ENCODE measurements around the gene SERF1B. TPM values are rescaled to one million over a fixed set of nuclear protein-coding genes. Genes with fewer than 3 reads are reported as not detected.
"Not testable (repeated sequence)": the region's sequence is repeated elsewhere in the genome, so short reads cannot be mapped to it uniquely, and the experiment has no call there.

The SERF1B gene
- total RNA-seq: 10 to 100 TPM; 23.5 to 56.6 (median 36.5) TPM

DNA sequence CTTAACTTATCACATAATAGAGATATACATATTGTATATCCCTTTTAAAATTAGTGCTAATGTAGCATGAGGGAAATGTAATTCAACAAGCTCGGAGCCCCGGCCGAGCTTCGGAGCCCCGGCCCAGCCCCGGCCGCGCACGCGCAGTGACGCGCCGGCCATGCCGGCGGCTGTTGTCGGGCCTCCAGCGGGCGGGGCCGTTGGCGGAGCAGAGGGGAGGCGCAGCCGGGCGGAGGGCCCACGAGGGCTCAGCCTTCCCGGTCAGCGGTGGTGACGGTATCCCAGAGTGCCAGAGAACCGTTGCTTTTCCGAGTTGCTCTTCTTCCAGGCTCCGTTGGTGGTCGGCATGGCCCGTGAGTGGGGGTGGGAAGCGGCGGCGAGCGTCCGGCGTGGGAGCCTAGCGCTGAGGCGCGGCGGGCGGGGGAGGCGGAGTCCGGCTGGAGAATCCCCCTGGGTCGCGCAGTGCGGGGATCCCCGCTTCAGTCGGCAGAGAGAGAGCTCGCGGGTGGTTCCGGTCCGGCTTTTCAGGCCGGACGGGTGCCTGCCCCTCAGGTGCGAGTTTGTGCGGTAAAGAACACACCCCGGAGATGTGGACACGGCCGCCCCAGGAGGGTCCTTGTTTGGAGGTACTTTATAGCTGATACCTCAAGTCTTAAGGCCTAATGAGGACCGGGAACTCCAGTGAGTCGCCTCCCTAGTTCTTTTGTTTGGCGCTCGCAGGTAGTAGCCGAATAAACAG, at the start of gene SERF1B:
Gene SERF1B, plus strand, starts transcription at position 146 of the 739 bp plus-strand sequence. Its CDS starts 201 bp downstream, at position 347.
- H3K27ac ChIP-seq: not testable (repeated sequence)

DNA sequence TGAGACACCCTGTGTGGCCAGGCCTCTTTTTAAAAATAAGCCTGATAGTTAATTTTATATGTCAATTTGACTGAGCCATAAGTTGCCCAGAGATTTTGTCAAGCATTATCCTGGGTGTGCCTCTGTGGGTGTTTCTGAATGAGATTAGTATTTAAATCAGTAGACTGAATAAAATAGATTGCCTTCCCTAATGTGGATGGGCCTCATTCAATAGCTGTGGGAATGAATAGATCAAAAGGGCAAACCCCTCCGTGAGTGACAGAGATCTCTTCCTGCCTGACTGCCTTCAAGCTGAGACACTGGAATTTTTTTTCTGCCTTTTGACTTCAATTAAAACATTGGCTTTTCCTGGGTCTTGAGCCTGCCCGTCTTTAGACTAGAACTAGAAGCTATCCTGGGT, 33.3 kb upstream of the SERF1B start:
- H3K9me3 ChIP-seq; H3K4me1 ChIP-seq; H3K27me3 ChIP-seq; H3K4me3 ChIP-seq (replicated peaks in 1 of 3); intact Hi-C loops (cut with DNase I); DNase-seq; H3K36me3 ChIP-seq; H3K27ac ChIP-seq: not testable (repeated sequence)
- no CpG with 5 or more reads among the region's 2 CpGs for WGBS, 2 donors

More for the DNA sequence above, at the start of gene SERF1B:
- H3K27me3 ChIP-seq; H3K9me3 ChIP-seq; DNase-seq; intact Hi-C loops (cut with DNase I); H3K4me1 ChIP-seq; H3K4me3 ChIP-seq (replicated peaks in 1 of 3); H3K36me3 ChIP-seq: not testable (repeated sequence)
- no CpG with 5 or more reads among the region's 66 CpGs for WGBS, 2 donors

DNA sequence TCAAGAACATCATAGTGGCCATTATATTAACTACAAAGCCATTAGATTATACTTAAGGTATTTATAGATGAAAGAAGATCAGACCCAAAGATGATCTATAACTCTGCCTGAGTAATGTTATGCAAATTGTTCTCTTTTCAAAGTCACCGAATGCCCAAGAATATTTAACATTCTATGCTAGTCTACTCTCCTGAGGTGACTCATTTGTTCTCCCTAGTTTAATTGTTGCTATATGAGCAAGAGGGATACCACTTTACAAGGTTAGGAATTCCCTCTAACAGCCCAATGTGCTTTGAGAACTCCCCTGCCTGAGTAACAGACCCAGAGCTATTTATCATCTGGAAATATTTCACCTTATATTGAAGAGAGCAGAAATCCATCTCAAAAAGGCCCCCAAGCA, 29.5 kb upstream of the SERF1B start:
- H3K27me3 ChIP-seq; DNase-seq; intact Hi-C loops (cut with DNase I); H3K9me3 ChIP-seq; H3K36me3 ChIP-seq; H3K27ac ChIP-seq; H3K4me1 ChIP-seq; H3K4me3 ChIP-seq (replicated peaks in 1 of 3): not testable (repeated sequence)
- WGBS, 2 donors: no CpG with 5 or more reads among the region's 1 CpG

DNA sequence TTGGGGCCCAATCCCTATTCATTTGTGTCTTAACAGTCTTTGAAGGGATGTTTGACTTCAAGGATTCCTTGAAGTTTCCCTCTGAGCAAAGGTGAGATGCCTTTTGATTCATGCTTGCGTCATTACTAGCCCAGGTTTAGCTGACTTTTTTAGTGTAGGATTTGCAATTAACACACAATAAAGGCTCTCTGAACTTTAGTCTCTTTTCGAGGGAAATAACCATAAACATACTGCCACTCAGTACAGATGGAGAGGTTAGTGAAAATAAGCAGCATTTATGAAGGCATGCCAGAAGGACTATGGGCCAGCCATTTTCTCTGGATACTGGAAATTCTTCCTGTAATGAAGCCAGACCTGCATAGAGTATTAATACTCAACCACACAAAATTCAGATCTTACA, 4.4 kb upstream of the SERF1B start:
- H3K9me3 ChIP-seq; intact Hi-C loops (cut with DNase I); H3K27ac ChIP-seq; H3K4me3 ChIP-seq (replicated peaks in 1 of 3); H3K27me3 ChIP-seq; H3K36me3 ChIP-seq; H3K4me1 ChIP-seq; DNase-seq: not testable (repeated sequence)
- WGBS, 2 donors: no CpG with 5 or more reads among the region's 2 CpGs

DNA sequence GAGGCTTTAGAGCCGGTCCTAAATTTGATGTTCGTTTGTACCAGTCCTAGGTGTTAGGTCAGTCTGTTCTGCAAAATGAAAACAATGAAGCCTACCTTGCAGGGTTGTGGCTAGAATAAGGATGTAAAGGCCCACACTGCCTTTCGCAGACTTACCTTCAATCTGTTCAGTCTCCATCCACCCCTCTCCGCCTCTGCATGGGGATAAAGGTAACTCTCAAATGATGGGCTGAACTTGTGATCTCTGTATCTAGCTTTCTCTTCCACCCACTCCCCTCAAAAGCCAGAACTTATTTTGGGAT, 744 bp downstream of the SERF1B start:
- H3K4me1 ChIP-seq; H3K9me3 ChIP-seq; DNase-seq; H3K27ac ChIP-seq; intact Hi-C loops (cut with DNase I); H3K4me3 ChIP-seq (replicated peaks in 1 of 3); H3K36me3 ChIP-seq; H3K27me3 ChIP-seq: not testable (repeated sequence)
- WGBS, 2 donors: no CpG with 5 or more reads among the region's 4 CpGs

DNA sequence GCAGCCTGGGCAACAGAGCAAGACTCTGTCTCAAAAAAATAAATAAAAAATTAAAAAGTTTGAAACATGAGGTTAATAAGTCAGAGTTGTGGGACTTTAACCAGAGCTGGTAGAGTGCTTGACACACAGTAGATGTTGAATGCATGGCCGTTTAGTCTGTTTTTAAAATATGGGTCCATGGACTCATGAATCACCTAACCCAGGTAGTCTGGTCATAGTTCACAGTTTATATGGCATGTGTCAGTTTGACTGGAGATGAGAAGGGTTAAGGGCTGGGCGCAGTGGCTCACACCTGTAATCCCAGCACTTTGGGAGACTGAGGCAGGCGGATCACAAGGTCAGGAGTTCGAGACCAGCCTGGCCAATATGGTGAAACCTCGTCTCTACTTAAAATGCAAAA, 6.2 kb downstream of the SERF1B start:
- H3K9me3 ChIP-seq; H3K36me3 ChIP-seq; intact Hi-C loops (cut with DNase I); H3K4me1 ChIP-seq; H3K27me3 ChIP-seq; DNase-seq; H3K27ac ChIP-seq; H3K4me3 ChIP-seq (replicated peaks in 1 of 3): not testable (repeated sequence)
- WGBS, 2 donors: no CpG with 5 or more reads among the region's 5 CpGs

DNA sequence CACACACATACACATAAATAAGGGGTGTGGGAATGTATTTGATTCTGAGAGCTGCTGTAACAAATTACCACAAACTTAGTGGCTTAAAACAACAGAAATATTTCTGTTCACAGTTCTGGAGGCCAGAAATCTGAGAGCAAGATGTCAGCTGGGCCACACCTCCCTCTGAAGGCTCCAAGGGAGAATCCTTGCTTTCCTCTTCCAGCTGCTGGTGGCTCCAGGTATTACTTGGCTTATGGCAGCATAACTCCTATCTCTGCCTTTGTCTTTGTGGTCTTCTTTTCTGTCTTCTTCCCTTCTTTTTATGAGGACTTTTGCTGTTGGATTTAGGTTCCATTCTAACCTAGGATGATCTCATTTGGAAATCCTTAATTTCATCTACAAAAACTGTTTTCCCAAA, 16.4 kb downstream of the SERF1B start:
- DNase-seq; H3K27ac ChIP-seq; intact Hi-C loops (cut with DNase I); H3K4me3 ChIP-seq (replicated peaks in 1 of 3); H3K4me1 ChIP-seq; H3K27me3 ChIP-seq; H3K36me3 ChIP-seq; H3K9me3 ChIP-seq: not testable (repeated sequence)

DNA sequence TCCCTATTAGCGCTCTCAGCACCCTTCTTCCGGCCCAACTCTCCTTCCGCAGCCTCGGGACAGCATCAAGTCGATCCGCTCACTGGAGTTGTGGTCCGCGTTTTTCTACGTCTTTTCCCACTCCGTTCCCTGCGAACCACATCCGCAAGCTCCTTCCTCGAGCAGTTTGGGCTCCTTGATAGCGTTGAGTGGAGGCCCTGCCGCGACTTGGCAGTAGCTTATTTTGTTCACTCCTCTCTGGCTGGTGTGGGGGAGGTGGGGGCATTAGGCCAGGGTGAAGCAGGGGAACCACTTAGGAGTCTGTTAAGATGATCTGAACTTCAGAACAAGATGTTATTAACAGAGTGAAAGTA, 24.7 kb downstream of the SERF1B start:
- WGBS, 2 donors: no CpG with 5 or more reads among the region's 16 CpGs

DNA sequence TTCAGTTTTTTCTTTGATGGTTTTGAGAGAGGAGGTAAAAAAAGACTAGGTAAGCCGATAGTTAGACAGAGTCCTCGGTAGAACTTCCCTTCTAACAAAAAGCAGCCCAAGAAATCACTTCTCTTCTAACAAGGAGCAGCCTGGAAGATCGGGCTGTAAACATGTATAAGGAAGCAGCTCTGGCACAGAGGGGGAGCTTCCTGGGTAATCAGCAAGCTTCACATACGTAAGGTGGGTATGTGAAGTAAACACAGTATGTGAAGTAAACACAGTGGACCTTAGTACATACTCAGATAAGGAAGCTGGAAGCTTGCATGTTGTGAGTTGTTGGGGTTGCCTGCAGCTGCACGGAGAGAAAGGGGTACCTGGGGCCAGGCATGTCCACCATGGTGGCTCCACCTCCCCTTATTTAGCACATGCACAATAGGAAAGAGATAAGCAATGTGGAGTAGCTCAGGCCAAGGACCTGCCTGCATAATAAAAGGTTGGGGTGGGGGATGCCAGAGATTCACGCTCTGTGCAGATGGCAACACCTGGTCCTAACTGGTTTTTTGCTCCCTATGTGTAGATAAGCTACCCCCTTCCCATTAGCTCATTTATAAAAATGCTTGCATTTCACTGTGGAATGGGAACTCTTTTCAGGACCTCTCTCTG, 31.4 kb downstream of the SERF1B start:
- no CpG with 5 or more reads among the region's 6 CpGs for WGBS, 2 donors
- H3K27ac ChIP-seq; H3K4me3 ChIP-seq (replicated peaks in 1 of 3); H3K27me3 ChIP-seq; DNase-seq; intact Hi-C loops (cut with DNase I); H3K9me3 ChIP-seq; H3K36me3 ChIP-seq; H3K4me1 ChIP-seq: not testable (repeated sequence)

More for the DNA sequence above, 24.7 kb downstream of the SERF1B start:
- DNase-seq; H3K27me3 ChIP-seq; H3K4me3 ChIP-seq (replicated peaks in 1 of 3); intact Hi-C loops (cut with DNase I); H3K36me3 ChIP-seq; H3K4me1 ChIP-seq; H3K9me3 ChIP-seq; H3K27ac ChIP-seq: not testable (repeated sequence)

DNA sequence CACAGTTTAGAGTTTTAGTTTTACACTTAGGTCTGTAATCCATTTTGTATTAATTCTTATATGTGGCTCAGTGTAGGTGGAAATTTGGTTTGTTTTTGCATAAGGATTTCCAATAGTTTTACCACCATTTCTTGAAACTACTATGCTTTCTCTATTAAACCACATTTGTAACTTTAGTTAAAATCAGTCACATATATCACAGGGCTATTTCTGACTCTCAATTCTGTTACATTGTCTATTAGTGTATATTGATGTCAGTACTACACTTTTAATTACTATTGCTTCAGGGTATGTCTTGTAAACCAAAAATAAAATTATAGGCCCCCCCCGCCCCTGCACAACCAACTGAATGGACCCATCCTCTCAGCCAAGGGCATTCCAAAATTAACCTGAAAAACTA, 32.1 kb downstream of the SERF1B start:
- H3K27ac ChIP-seq; H3K27me3 ChIP-seq; H3K4me3 ChIP-seq (replicated peaks in 1 of 3); H3K9me3 ChIP-seq; H3K4me1 ChIP-seq; DNase-seq; H3K36me3 ChIP-seq; intact Hi-C loops (cut with DNase I): not testable (repeated sequence)
- WGBS, 2 donors: no CpG with 5 or more reads among the region's 1 CpG

DNA sequence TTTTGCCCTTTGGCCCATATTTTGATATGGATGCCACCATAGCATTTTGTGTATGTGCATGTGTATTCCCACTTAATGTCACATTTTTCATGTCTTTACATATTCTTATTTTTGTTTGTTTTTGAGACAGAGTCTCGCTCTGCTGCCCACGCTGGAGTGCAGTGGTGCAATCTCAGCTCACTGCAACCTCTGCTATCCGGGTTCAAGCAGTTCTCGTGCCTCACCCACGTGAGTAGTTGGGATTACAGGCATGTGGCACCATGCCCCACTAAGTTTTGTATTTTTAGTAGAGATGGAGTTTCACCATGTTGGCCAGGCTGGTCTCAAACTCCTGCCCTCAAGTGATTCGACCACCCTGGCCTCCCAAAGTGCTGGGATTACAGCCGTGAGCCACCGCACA, 52.6 kb downstream of the SERF1B start:
- DNase-seq; H3K4me3 ChIP-seq (replicated peaks in 1 of 3); H3K27ac ChIP-seq; intact Hi-C loops (cut with DNase I); H3K9me3 ChIP-seq; H3K4me1 ChIP-seq; H3K36me3 ChIP-seq; H3K27me3 ChIP-seq: not testable (repeated sequence)
- WGBS, 2 donors: 97 to 99% methylated on average over 5 of the region's 8 CpGs

DNA sequence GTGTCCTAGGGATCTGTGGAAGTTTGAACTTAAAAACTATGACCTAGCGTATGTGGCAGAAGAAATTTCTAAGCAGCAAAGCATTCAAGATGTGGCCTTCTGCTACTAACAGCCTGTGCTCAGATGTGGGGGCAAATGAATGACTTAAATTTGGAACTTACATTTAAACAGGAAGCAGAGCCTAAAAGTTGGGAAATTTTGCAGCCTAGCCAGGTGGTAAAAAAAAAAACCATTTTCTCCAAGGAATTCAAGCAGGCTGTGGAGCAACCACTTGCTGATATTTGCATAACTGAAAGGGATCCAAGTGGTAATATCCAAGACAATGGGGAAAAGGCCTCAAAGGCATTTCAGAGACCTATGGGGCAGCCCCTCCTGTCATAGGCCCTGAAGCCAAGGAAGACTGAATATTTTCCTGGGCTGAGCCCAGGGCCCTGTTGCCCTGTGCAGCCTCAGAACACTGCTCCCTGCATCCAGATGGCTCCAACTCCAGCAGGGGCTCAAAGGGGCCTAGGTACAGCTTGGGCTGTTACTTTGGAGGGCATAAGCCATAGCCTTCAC, 63.9 kb downstream of the SERF1B start:
- intact Hi-C loops (cut with DNase I): not testable (repeated sequence)
- no CpG with 5 or more reads among the region's 1 CpG for WGBS, 2 donors

DNA sequence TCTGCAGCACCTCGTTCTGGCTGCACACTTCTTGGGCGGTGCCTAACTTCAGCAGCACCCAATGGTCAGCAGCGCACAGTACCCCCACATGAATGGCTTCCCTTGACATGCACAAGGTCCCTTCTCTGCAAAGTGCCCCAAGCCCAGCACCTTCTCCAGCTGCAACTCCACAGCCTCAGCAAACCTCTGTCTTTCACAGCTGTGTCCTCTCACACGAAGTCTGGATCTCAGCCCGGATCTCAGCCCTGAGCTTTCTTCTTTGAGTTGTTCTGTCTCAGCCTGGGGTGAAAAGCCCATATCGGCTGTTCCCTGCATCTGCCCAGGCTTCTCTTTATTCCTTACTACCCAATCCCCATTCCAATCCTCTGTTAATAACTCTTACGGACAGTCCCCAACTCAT, 66.7 kb downstream of the SERF1B start:
- DNase-seq; H3K4me1 ChIP-seq; H3K36me3 ChIP-seq; H3K27me3 ChIP-seq; intact Hi-C loops (cut with DNase I); H3K27ac ChIP-seq; H3K9me3 ChIP-seq; H3K4me3 ChIP-seq (replicated peaks in 1 of 3): not testable (repeated sequence)
- WGBS, 2 donors: no CpG with 5 or more reads among the region's 7 CpGs

More for the DNA sequence above, 63.9 kb downstream of the SERF1B start:
- H3K27me3 ChIP-seq; H3K9me3 ChIP-seq; H3K27ac ChIP-seq; H3K4me1 ChIP-seq; H3K4me3 ChIP-seq (replicated peaks in 1 of 3); H3K36me3 ChIP-seq; DNase-seq: not testable (repeated sequence)

All from thyroid gland (tissue), 4 donors.